Ovary (tissue), 3 donors: Measurements from ENCODE around the gene RYR3.

Source experiments
- CTCF ChIP-seq, 3 donors: fragments of 450-650 bp in 2 of 3; fragments of 200-600 bp in 1 of 3; IDR thresholded peaks; one replicate each; pipeline versions ENCODE4 v1.5.1 to v1.8.0; 2016 to 2022; ENCODE audit warnings: antibody characterized with exemption in 3 of 3, mild to moderate bottlenecking in 1 of 3
- POLR2A ChIP-seq: fragments of 450-650 bp; IDR thresholded peaks from one replicate; pipeline ENCODE4 v1.6.1; 2017; ENCODE audit warnings: antibody characterized with exemption, mild to moderate bottlenecking, moderate library complexity
- donor health status: DM: no; HTN: no; CAD: no.

GRCh38 chr15:33311312-33311971, 675 bp downstream of the RYR3 start:
- TF ChIP-seq CTCF (IDR thresholded peaks at IDR 0.05): no peak
- no peak for TF ChIP-seq POLR2A
